K562 (cell line): ENCODE measurements around the gene ANKRD30A. TPM values are rescaled to one million over a fixed set of nuclear protein-coding genes. Genes with fewer than 3 reads are reported as not detected.
"Not testable (repeated sequence)": the region's sequence is repeated elsewhere in the genome, so short reads cannot be mapped to it uniquely, and the experiment has no call there.

Experiments used
- ATAC-seq: fragments of 200-7000 bp; cut with Tn5 transposase; 3 replicates; pipeline ENCODE4 v1.9.1; 2020; ENCODE audit warnings: moderate library complexity
- BruUV-seq: library from RNA; stranded (reverse); fragments of 400-500 nt; replicated peaks from 2 replicates; lab custom pipeline; 2021; lab: Mats Ljungman, UMichigan
- CTCF ChIA-PET: fragments of 300-600 bp; formaldehyde crosslinking; extraction: SDS; loops from one replicate; lab custom pipeline; 2021; ENCODE audit warnings: low intra/inter-chr PET ratio; lab: Yijun Ruan, JAX
- POLR2A ChIA-PET: fragments of 300-600, 350-650 bp; sonication (Branson Sonifier 250); formaldehyde crosslinking; extraction: SDS; loops from one replicate; lab custom pipeline; 2021; ENCODE audit warnings: antibody characterized with exemption, inconsistent platforms; lab: Yijun Ruan, JAX
- DNase-seq, 4 experiments: peaks; one replicate each; pipeline versions ENCODE4 v3.0.0 to v3.0.0-alpha.2; 2011 to 2018; ENCODE audit warnings: low spot score in 3 of 4, mixed read lengths in 3 of 4; ENCODE audit errors: extremely low read depth in 1 of 4
- FAIRE-seq: peaks from 2 replicates; lab custom pipeline; 2011; peaks lifted over from hg19 to GRCh38; lab: Jason Lieb, UNC
- H2AFZ ChIP-seq: 2 replicates; pipeline ENCODE4 v1.6.0; 2011; ENCODE audit warnings: low read depth, low read length, control low read depth, inconsistent platforms
- H3K27ac ChIP-seq: fragments of 200-600 bp; 3 replicates; pipeline ENCODE4 v1.8.0; 2011; ENCODE audit warnings: low read depth, mild to moderate bottlenecking, control low read depth, inconsistent platforms, low read length, moderate library complexity, mixed read lengths; ENCODE audit errors: extremely low read depth
- H3K27me3 ChIP-seq, 2 experiments: fragments of 300-600 bp in 1 of 2; 2 replicates in 1 of 2; 3 replicates in 1 of 2; pipeline versions ENCODE4 v1.6.0 to v1.8.0; 2011; ENCODE audit warnings: inconsistent platforms in 2 of 2, low read length in 2 of 2, mild to moderate bottlenecking in 1 of 2, mixed read lengths in 1 of 2, moderate library complexity in 1 of 2; ENCODE audit not compliant: control insufficient read depth in 2 of 2, insufficient read depth in 2 of 2
- H3K36me3 ChIP-seq: fragments of 300-600 bp; 3 replicates; pipeline ENCODE4 v1.8.0; 2011; ENCODE audit warnings: mild to moderate bottlenecking, low read length, inconsistent platforms; ENCODE audit not compliant: control insufficient read depth, insufficient read depth
- H3K4me1 ChIP-seq, 2 experiments: fragments of 200-600 bp in 1 of 2; replicated peaks in 1 of 2; 2 replicates in 1 of 2; 3 replicates in 1 of 2; pipeline versions ENCODE4 v1.5.1 to v1.8.0; 2011; ENCODE audit warnings: inconsistent platforms in 2 of 2, low read length in 2 of 2, mild to moderate bottlenecking in 1 of 2, mixed read lengths in 1 of 2, moderate library complexity in 1 of 2; ENCODE audit not compliant: control insufficient read depth in 2 of 2, insufficient read depth in 2 of 2
- H3K4me2 ChIP-seq: 2 replicates; pipeline ENCODE4 v1.6.1; 2011; ENCODE audit warnings: low read length, control low read depth, inconsistent platforms, mixed read lengths; ENCODE audit not compliant: insufficient read depth
- H3K4me3 ChIP-seq: fragments of 200-600 bp; sonication (generic), shearing (Covaris generic); 2 replicates; pipeline ENCODE4 v1.5.1; 2016; ENCODE audit warnings: control low read depth, inconsistent platforms
- H3K79me2 ChIP-seq: fragments of 200-600 bp; 3 replicates; pipeline ENCODE4 v1.8.0; 2011; ENCODE audit warnings: low read length, inconsistent platforms; ENCODE audit not compliant: control insufficient read depth, insufficient read depth
- H3K9ac ChIP-seq, 2 experiments: 2 replicates each; pipeline versions ENCODE4 v1.6.0 to v1.6.1; 2011; ENCODE audit warnings: low read depth in 2 of 2, low read length in 2 of 2, control low read depth in 1 of 2, inconsistent platforms in 1 of 2, mild to moderate bottlenecking in 1 of 2, mixed read lengths in 1 of 2; ENCODE audit not compliant: insufficient read depth in 1 of 2
- H3K9me1 ChIP-seq: one replicate; pipeline ENCODE4 v1.6.0; 2011; ENCODE audit warnings: inconsistent platforms, mild to moderate bottlenecking, low read length, moderate library complexity; ENCODE audit not compliant: control insufficient read depth, insufficient read depth
- H3K9me3 ChIP-seq: replicated peaks from 2 replicates; pipeline ENCODE4 v1.5.1; 2011; ENCODE audit warnings: low read depth, low read length, inconsistent platforms; ENCODE audit not compliant: control insufficient read depth, insufficient read depth
- H4K20me1 ChIP-seq: replicated peaks from 2 replicates; pipeline ENCODE4 v1.6.1; 2011; ENCODE audit warnings: low read length, inconsistent platforms, mixed read lengths; ENCODE audit not compliant: control insufficient read depth, insufficient read depth
- GABPA ChIP-seq: fragments of 200-800 bp; sonication (Bioruptor generic); conservative IDR thresholded peaks from 2 replicates; pipeline ENCODE4 v1.6.1; 2016; ENCODE audit warnings: low read depth, missing genetic modification characterization, missing compliant biosample characterization
- HNRNPLL ChIP-seq: fragments of 200-400 bp; formaldehyde crosslinking; IDR thresholded peaks from 2 replicates; pipeline ENCODE4 v1.6.1; 2017; ENCODE audit warnings: low read length, low read depth, mild to moderate bottlenecking; ENCODE audit not compliant: poor library complexity, severe bottlenecking
- RB1 ChIP-seq: fragments of 450-650 bp; IDR thresholded peaks from 2 replicates; pipeline ENCODE4 v1.6.1; 2017; ENCODE audit warnings: low read depth, mild to moderate bottlenecking
- TCF3 ChIP-seq: sonication (generic); formaldehyde crosslinking; IDR thresholded peaks from 2 replicates; pipeline ENCODE4 v1.4.0; 2020; ENCODE audit warnings: mild to moderate bottlenecking, missing genetic modification reagents
- ZNF274 ChIP-seq: IDR thresholded peaks from 2 replicates; pipeline ENCODE4 v1.6.1; 2011; ENCODE audit warnings: low read depth, mild to moderate bottlenecking, low read length, moderate library complexity, borderline replicate concordance
- ZNF644 ChIP-seq: fragments of 200-800 bp; sonication (Bioruptor generic); IDR thresholded peaks from 2 replicates; pipeline ENCODE4 v1.6.1; 2016; ENCODE audit warnings: low read depth, missing genetic modification characterization, missing compliant biosample characterization
- whole genome bisulfite sequencing: fragments of 100-300 bp; shearing (Covaris generic); methylation state at CpG from one replicate; pipeline ENCODE4 v1.1.6; 2016; ENCODE audit warnings: low coverage, mixed read lengths; ENCODE audit not compliant: insufficient coverage; ENCODE audit errors: missing lambda C conversion rate; 5-methylcytosine and 5-hydroxymethylcytosine counted together
- in situ Hi-C: fragments of 300-500 bp; cut with MboI; formaldehyde crosslinking; loops from 4 replicates; pipeline ENCODE4 v1.15.0; 2018; ENCODE audit warnings: inconsistent platforms, mixed read lengths
- intact Hi-C: fragments of 100-400 bp; cut with micrococcal nuclease; formaldehyde crosslinking; loops from 2 replicates; pipeline ENCODE4 v1.14.2; 2022
- polyA plus RNA-seq, 8 experiments: library from polyadenylated mRNA; depleted of rRNA in 4 of 8; stranded (reverse) in 5 of 8; unstranded in 3 of 8; fragments of >200 nt; fragmentation: Nextera tagmentation in 2 of 8; fragmentation: Illumina TruSeq in 1 of 8; extraction: Ambion mirVana in 2 of 8; extraction: Trizol in 1 of 8; gene quantifications; 2 replicates each; pipeline versions ENCODE4 v1.2.1 to v1.2.3, GENCODE V29; 2011 to 2014; ENCODE audit warnings: inconsistent platforms in 1 of 8, missing spikeins in 1 of 8
- total RNA-seq, 7 experiments: library from RNA; depleted of rRNA in 6 of 7; stranded (reverse); fragments of >200 nt in 6 of 7; fragmentation: Illumina TruSeq in 2 of 7; extraction: Trizol in 2 of 7; gene quantifications; 2 replicates each; pipeline versions ENCODE4 v1.2.1 to v1.2.3, GENCODE V29; 2011 to 2021; ENCODE audit warnings: low replicate concordance in 1 of 7

Gene ANKRD30A
- total and polyA plus RNA-seq, 9 of the 15 experiments (the other 6 are each of a cell fraction or from before 2014, with no cell fraction given): 0.04 to 0.09 (median 0.07) TPM; not detected in 6

DNA sequence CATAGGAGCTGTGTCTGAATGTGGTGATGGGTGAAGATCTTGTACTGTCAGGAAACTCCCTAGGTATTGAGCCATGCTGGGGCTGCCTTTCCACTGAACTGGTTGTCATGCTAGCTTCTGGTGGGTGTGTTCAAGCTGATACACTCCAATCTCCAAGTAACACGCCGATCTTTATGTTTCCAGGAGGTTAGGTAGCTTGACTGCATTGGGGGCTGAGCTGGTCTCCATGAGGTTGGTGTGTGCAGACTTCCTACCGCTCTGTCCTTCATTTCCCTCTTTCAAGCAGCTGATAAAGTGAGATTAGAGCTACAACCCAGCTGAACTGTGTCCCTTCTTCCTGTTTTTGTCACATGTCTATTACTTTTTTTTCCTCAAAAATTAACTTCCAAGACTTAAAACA is 265.5 kb downstream of the ANKRD30A start:
- no peak overlapping the region for H3K4me3 ChIP-seq
- H3K9ac ChIP-seq: no peak overlapping the region
- H2AFZ ChIP-seq: no peak overlapping the region
- ATAC-seq: no peak
- CTCF ChIA-PET: no interaction called here
- H3K27ac ChIP-seq: no peak overlapping the region
- H3K9me3 ChIP-seq: no peaks in the 10 kb centered on the region
- no peaks in the 10 kb centered on the region for H3K9me1 ChIP-seq
- POLR2A ChIA-PET: interaction anchor here (0.6 kb wide), 1 partner anchor 80 kb away, joined by 3 read pairs; no protein-coding TSS in a partner anchor
- no peaks in the 10 kb centered on the region for H3K36me3 ChIP-seq
- no peak for TF ChIP-seq ZNF644 (tag)
- TF ChIP-seq TCF3 (CRISPR knock-in tag): no peak
- no peak for TF ChIP-seq GABPA (tag)
- TF ChIP-seq HNRNPLL: no peak
- TF ChIP-seq RB1: no peak
- TF ChIP-seq ZNF274: no peak
- no peaks in the 10 kb centered on the region for H3K4me1 ChIP-seq
- intact Hi-C loops (no loop called here), in situ Hi-C loops (no loop called here)
- H3K27me3 ChIP-seq: no peaks in the 10 kb centered on the region
- H3K4me2 ChIP-seq: no peak overlapping the region
- no TSS peak for BruUV-seq
- 2% methylated on average over 3 of the region's 3 CpGs for WGBS
- no peak for DNase-seq
- no peaks in the 10 kb centered on the region for H4K20me1 ChIP-seq
- no peaks in the 10 kb centered on the region for H3K79me2 ChIP-seq
- no peak for FAIRE-seq

DNA sequence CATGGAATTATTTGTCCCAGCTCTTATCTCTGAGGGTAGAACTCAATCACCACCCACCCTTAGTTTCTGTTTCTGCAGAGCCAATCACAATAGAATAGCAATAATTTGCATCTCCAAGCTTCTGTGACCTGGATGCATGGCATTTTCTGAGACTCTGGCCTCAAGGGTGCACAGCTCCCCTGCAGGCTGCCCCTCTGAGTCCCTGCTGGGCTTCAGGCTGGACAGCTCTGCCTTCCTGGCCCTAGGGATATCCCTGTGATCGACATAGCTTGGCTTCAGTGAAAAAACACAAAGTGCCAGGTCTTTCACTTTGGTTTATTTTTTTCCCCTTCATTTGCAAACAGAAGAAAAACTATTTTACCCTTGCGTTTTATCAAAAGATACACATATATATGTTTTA is 275.4 kb downstream of the ANKRD30A start:
- H3K36me3 ChIP-seq, H3K4me2 ChIP-seq, H3K4me3 ChIP-seq, H3K4me1 ChIP-seq, H3K27ac ChIP-seq, H2AFZ ChIP-seq, H3K9me3 ChIP-seq, in situ Hi-C loops, H3K9ac ChIP-seq, H3K79me2 ChIP-seq, CTCF ChIA-PET, DNase-seq, FAIRE-seq, ATAC-seq, H3K9me1 ChIP-seq, H3K27me3 ChIP-seq, intact Hi-C loops, BruUV-seq, H4K20me1 ChIP-seq: not testable (repeated sequence)
- POLR2A ChIA-PET: interaction anchor here (0.7 kb wide), 1 partner anchor 32 kb away, joined by 3 read pairs; no protein-coding TSS in a partner anchor
- WGBS: 0% methylated on average over 2 of the region's 2 CpGs
